ENCODE measurements around the gene DCDC2C. TPM values are rescaled to one million over a fixed set of nuclear protein-coding genes. Genes with fewer than 3 reads are reported as not detected.

The DCDC2C gene
- total and polyA plus RNA-seq, 2 donors (not counting 3 experiments of a cell fraction or from before 2014, with no cell fraction given) = not detected

DNA sequence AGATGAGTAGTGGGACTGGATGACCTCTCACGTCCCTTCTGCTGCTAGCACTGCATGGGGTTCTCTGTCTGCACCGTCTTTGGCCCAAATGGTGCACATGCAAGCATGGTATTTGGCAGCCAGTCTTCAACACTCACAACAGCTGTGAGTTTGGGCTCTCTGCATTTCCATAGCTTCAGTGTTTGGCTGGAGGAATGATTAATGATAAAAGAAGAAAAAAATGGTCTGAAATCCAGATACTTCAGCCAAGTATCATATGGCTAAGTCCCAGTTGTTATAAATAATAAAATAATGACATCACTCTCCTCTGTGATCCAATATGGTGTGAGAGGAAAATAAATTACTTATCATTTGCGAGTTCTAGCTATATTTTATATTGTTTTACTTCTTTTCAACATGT lies 173.3 kb downstream of the DCDC2C start:
- Histone ChIP-seq H3K9me3 (replicated peaks; ENCODE audit: control insufficient read depth, insufficient read depth, low read length) (no peaks in the 10 kb centered on the region), H2AFZ (ENCODE audit: low read depth, low read length) (no peak overlapping the region), H3K4me1 (ENCODE audit: control insufficient read depth, extremely low read depth, insufficient read depth, low read length) (no peaks in the 10 kb centered on the region), H3K9ac (replicated peaks; ENCODE audit: extremely low read depth, insufficient read depth, low read length) (no peak overlapping the region), H3K27ac (ENCODE audit: insufficient read depth, low read depth, low read length) (no peak overlapping the region), H4K20me1 (replicated peaks; ENCODE audit: control insufficient read depth, extremely low read depth, insufficient read depth, low read length) (no peaks in the 10 kb centered on the region), H3K27me3 (ENCODE audit: control insufficient read depth in 2 of 2, insufficient read depth in 2 of 2, low read length in 2 of 2) (no peaks in the 10 kb centered on the region), H3K4me3 (replicated peaks in 1 of 3; ENCODE audit: insufficient read depth in 1 of 3, low read depth in 1 of 3, low read length in 3 of 3) (no peak overlapping the region), H3K9me1 (replicated peaks; ENCODE audit: control insufficient read depth, extremely low read depth, insufficient read depth, low read length) (no peaks in the 10 kb centered on the region), H3K36me3 (ENCODE audit: control insufficient read depth in 2 of 2, extremely low read depth in 1 of 2, insufficient read depth in 2 of 2, low read length in 2 of 2) (no peaks in the 10 kb centered on the region), H3K4me2 (ENCODE audit: insufficient read depth, low read length) (no peak overlapping the region), H3K79me2 (ENCODE audit: control insufficient read depth, insufficient read depth, low read length) (no peaks in the 10 kb centered on the region)
- no TSS peak for BruUV-seq (replicated peaks)
- DNase-seq (ENCODE audit: low read depth, low spot score) (no peak), FAIRE-seq (no peak)
- dilution Hi-C loops (cut with MboI; ENCODE audit: extremely low pct_ligation_motif_present, low sequenced_read_pairs) = no loop called here
- ChIA-PET CTCF (no interaction called here), POLR2A (no interaction called here)
- intact Hi-C loops (cut with micrococcal nuclease) = no loop called here
- TF ChIP-seq GATA2 (IDR thresholded peaks at IDR 0.05; ENCODE audit: insufficient read depth, insufficient read length, low read depth, low read length) = no peak

DNA sequence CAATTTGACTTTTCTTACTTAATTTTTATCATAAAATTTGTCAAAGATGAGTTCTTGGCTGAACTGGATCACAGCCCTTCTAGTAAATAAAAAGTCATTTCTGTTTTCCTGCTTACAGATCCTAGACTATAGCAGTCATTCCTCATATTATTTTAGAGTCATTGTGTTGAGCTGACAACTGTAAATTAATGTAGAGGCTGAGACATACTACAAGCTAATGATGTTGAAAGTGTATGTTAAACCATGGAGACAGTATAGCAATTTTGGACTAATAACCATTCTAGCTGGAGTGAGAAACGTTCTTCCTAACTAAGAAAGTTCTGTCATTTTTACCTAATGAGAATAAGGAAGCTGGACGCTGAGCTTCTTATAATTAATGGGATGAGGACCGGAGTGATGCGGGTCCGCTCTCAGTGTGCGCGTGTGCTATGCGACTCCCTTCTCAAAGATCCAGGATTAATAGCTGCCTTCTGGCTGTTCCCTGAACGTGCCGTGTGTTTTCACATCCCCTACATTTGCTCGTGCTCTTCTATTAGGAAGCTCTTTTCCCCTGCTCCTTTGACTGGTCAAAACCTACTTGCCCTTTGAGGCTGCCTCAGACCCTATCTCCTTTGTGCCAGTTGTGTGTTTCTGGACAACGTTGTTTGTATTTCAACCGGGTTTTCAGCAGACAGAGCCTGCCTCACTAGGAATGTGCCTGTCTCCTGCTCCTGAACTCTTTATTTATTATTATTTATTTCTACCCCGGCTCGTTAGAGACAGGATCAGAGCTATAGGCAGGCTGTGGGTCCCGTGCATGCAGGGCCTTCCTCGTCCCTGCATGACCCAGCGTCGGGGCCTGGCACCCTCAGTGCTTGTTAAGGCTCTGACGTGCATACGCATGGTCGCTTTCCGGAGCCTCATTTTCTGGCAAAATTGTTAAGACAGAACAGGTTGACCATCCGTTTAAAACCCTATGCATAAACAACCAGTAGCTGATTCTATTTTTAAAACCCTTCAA lies 182.6 kb downstream of the DCDC2C start:
- Histone ChIP-seq H3K4me2 (ENCODE audit: insufficient read depth, low read length) (no peak overlapping the region), H3K27ac (ENCODE audit: insufficient read depth, low read depth, low read length) (no peak overlapping the region), H4K20me1 (replicated peaks; ENCODE audit: control insufficient read depth, extremely low read depth, insufficient read depth, low read length) (no peaks in the 10 kb centered on the region), H3K36me3 (ENCODE audit: control insufficient read depth in 2 of 2, extremely low read depth in 1 of 2, insufficient read depth in 2 of 2, low read length in 2 of 2) (no peaks in the 10 kb centered on the region), H3K9me3 (replicated peaks; ENCODE audit: control insufficient read depth, insufficient read depth, low read length) (no peaks in the 10 kb centered on the region), H3K9me1 (replicated peaks; ENCODE audit: control insufficient read depth, extremely low read depth, insufficient read depth, low read length) (no peaks in the 10 kb centered on the region), H2AFZ (ENCODE audit: low read depth, low read length) (no peak overlapping the region), H3K79me2 (ENCODE audit: control insufficient read depth, insufficient read depth, low read length) (no peaks in the 10 kb centered on the region), H3K4me1 (ENCODE audit: control insufficient read depth, extremely low read depth, insufficient read depth, low read length) (no peaks in the 10 kb centered on the region), H3K4me3 (replicated peaks in 1 of 3; ENCODE audit: insufficient read depth in 1 of 3, low read depth in 1 of 3, low read length in 3 of 3) (no peak overlapping the region), H3K27me3 (ENCODE audit: control insufficient read depth in 2 of 2, insufficient read depth in 2 of 2, low read length in 2 of 2) (no peaks in the 10 kb centered on the region), H3K9ac (replicated peaks; ENCODE audit: extremely low read depth, insufficient read depth, low read length) (no peak overlapping the region)
- intact Hi-C loops (cut with micrococcal nuclease) = no loop called here
- FAIRE-seq (no peak), DNase-seq (ENCODE audit: low read depth, low spot score) (no peak)
- TF ChIP-seq, protein P1, sequence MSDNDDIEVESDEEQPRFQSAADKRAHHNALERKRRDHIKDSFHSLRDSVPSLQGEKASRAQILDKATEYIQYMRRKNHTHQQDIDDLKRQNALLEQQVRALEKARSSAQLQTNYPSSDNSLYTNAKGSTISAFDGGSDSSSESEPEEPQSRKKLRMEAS (IDR thresholded peaks at IDR 0.05; ENCODE audit: insufficient read depth, insufficient read length) = no peak
- TF ChIP-seq POLR2A (IDR thresholded peaks at IDR 0.05; ENCODE audit: low read depth, low read length) (no peak), JUN (IDR thresholded peaks at IDR 0.05; ENCODE audit: borderline replicate concordance, insufficient read depth, insufficient read length, low read depth) (no peak), GATA2 (IDR thresholded peaks at IDR 0.05; ENCODE audit: insufficient read depth, insufficient read length, low read depth, low read length) (no peak), FOS (IDR thresholded peaks at IDR 0.05; ENCODE audit: borderline replicate concordance, insufficient read depth, low read length) (no peak), EZH2 (IDR thresholded peaks at IDR 0.05; ENCODE audit: borderline replicate concordance, low read depth, low read length, severe bottlenecking) (no peak), POLR2AphosphoS5 (IDR thresholded peaks at IDR 0.05; ENCODE audit: insufficient read depth, low read depth, low read length) (no peak), MYC (IDR thresholded peaks at IDR 0.05; ENCODE audit: low read depth, low read length) (no peak)
- TF ChIP-seq, protein P2, sequence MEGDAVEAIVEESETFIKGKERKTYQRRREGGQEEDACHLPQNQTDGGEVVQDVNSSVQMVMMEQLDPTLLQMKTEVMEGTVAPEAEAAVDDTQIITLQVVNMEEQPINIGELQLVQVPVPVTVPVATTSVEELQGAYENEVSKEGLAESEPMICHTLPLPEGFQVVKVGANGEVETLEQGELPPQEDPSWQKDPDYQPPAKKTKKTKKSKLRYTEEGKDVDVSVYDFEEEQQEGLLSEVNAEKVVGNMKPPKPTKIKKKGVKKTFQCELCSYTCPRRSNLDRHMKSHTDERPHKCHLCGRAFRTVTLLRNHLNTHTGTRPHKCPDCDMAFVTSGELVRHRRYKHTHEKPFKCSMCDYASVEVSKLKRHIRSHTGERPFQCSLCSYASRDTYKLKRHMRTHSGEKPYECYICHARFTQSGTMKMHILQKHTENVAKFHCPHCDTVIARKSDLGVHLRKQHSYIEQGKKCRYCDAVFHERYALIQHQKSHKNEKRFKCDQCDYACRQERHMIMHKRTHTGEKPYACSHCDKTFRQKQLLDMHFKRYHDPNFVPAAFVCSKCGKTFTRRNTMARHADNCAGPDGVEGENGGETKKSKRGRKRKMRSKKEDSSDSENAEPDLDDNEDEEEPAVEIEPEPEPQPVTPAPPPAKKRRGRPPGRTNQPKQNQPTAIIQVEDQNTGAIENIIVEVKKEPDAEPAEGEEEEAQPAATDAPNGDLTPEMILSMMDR (IDR thresholded peaks at IDR 0.05; ENCODE audit: extremely low read depth in 1 of 2, insufficient read depth in 1 of 2, low read depth in 1 of 2, low read length in 2 of 2) = no peak
- ChIA-PET POLR2A (no interaction called here), CTCF (no interaction called here)
- no TSS peak for BruUV-seq (replicated peaks)
- dilution Hi-C loops (cut with MboI; ENCODE audit: extremely low pct_ligation_motif_present, low sequenced_read_pairs) = no loop called here
